ENCODE data around the gene SEC61A2.
"Not testable (repeated sequence)": the region's sequence is repeated elsewhere in the genome, so short reads cannot be mapped to it uniquely, and the experiment has no call there.

Gene SEC61A2

DNA sequence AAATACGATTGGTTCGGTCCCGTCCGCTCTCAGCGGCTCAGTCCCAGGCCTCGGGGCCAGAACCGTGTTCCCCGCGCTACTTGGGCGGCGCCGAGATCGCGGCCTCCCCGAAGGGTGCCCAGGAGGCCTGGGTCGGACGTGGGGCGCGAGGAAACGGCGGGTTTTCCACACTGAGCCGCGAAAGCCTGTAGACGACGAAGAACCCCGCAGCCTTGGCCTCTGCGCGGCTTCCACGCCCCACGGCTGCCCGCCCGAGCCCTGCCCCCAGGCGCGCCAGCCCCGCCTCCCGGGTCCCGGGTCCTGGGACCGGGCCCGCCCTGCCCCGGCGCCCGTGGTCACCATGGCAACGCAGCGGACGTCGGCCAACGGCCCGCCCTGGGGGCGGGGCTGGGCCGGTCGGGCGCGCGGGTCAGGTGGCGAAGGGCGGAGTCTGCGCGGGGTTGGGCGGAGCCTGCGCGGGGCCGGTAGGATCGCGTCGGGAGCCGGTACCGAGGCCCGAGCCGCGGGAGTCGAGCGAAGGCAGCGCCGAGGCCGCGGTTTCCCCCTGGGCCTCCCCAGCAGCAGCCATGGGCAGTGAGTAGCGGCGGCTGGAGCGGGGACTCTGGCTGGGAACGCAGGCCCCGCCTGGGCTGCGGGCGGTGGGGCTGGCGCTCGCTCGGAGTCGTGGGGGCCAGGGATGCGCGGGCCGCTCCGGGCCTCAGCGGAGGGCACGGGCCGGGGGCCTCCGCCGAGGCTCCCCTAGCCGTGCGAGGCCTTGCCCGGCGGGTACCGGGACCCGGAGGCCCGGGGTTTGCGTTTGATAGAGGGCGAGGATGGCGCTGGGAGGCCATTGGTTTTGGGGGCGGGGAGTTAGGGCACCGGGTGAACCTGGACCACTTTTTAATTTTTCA, at the start of gene SEC61A2:
TSS of gene SEC61A2 (plus strand) at position 456 of the 890 bp plus-strand sequence. CDS start at position 567, 111 bp downstream.
- TF ChIP-seq, protein P1, sequence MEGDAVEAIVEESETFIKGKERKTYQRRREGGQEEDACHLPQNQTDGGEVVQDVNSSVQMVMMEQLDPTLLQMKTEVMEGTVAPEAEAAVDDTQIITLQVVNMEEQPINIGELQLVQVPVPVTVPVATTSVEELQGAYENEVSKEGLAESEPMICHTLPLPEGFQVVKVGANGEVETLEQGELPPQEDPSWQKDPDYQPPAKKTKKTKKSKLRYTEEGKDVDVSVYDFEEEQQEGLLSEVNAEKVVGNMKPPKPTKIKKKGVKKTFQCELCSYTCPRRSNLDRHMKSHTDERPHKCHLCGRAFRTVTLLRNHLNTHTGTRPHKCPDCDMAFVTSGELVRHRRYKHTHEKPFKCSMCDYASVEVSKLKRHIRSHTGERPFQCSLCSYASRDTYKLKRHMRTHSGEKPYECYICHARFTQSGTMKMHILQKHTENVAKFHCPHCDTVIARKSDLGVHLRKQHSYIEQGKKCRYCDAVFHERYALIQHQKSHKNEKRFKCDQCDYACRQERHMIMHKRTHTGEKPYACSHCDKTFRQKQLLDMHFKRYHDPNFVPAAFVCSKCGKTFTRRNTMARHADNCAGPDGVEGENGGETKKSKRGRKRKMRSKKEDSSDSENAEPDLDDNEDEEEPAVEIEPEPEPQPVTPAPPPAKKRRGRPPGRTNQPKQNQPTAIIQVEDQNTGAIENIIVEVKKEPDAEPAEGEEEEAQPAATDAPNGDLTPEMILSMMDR (IDR thresholded peaks at IDR 0.05; ENCODE audit: borderline replicate concordance, control extremely low read depth, extremely low read depth, insufficient read depth, missing control alignments): no peak
- in situ Hi-C loops (cut with MboI; ENCODE audit: low sequenced_read_pairs, unreplicated experiment): no loop called here
- DNase-seq (ENCODE audit: low spot score): peak; percentile 100

DNA sequence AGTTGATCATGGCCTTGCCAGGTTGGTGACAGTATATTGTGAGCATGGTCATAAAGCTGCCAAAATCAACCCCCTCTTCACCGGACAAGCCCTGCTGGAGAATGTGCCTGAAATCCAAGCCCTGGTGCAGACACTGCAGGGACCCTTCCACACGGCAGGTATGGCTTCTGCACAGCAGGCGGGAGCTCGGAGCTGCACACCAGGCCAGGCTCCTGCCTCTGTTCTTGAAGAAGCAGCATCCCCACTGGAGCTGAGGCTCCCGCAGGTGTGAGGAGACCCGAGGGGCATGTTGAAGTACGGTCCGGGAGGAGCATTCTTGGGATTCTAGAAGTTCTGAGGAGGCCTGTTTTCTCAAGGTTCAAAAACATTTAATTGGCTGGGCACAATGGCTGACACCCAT, 48.0 kb upstream of the SEC61A2 start:
- in situ Hi-C loops (cut with MboI; ENCODE audit: low sequenced_read_pairs, unreplicated experiment): no loop called here

DNA sequence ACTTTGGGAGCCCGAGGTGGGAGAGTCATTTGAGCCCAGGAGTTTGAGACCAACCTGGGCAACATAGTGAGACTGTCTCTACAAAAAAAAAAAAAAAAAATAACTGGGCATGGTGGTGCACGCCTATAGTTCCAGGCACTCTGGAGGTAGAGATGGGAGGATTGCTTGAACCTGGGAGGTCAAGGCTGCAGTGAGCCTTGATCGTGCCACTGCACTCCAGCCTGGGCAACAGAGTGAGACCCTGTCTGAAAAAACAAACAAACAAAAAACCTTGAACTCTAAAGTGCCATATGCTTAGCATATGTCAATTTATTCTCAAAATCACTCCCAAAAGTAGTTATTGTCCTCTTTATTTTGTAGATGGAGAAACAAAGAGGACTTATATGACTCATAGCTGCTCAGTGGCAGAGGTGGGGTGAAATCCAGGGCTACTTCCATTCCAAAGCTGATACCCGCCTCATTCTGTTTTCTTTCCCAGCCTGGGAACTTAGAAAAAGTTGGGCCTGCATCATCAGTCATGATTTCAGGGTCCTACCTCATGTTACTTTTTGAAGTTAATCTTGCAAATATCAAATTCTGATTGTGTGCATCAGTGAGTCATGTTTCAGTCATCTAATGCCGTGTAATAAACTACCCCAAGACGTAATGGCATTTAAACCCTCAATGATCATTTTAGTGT, 47.5 kb upstream of the SEC61A2 start:
- in situ Hi-C loops (cut with MboI; ENCODE audit: low sequenced_read_pairs, unreplicated experiment): no loop called here
- TF ChIP-seq, protein P1 (IDR thresholded peaks at IDR 0.05; ENCODE audit: borderline replicate concordance, control extremely low read depth, extremely low read depth, insufficient read depth, missing control alignments): no peak
- DNase-seq (ENCODE audit: low spot score): no peak

More for the DNA sequence above, 48.0 kb upstream of the SEC61A2 start:
- TF ChIP-seq, protein P1 (IDR thresholded peaks at IDR 0.05; ENCODE audit: borderline replicate concordance, control extremely low read depth, extremely low read depth, insufficient read depth, missing control alignments): no peak
- no peak for DNase-seq (ENCODE audit: low spot score)

DNA sequence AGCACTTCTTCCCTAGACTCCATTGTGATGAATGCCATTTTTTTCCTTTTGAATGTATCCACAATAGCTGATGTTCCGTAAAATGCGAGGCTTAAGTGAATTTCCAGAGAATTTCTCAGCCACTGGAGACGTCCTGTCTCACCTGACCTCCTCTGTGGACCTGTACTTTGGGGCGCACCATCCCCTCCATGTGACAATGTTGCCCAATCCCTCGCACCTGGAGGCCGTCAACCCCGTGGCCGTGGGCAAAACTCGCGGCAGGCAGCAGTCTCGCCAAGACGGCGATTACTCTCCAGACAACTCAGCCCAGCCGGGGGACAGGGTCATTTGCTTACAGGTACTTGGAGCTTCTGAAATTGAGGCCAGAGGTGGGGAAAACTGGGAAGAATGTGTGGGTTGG, 40.6 kb upstream of the SEC61A2 start:
- in situ Hi-C loops (cut with MboI; ENCODE audit: low sequenced_read_pairs, unreplicated experiment): no loop called here
- DNase-seq (ENCODE audit: low spot score): no peak
- TF ChIP-seq, protein P1 (IDR thresholded peaks at IDR 0.05; ENCODE audit: borderline replicate concordance, control extremely low read depth, extremely low read depth, insufficient read depth, missing control alignments): no peak

DNA sequence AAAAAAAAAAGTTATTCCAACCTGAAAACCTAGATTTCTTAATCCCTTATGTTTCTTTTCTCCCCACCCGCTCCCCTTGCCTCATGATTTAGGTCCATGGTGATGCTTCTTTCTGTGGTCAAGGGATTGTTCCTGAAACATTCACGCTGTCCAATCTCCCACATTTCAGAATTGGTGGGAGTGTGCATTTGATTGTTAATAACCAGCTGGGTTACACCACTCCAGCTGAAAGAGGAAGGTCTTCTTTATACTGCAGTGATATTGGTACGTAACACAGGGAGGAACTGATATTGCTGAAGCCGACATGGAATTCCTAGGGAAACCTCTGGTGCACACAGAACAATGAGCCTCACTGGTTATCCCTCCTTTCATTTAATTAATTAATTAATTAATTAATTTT, 38.1 kb upstream of the SEC61A2 start:
- DNase-seq (ENCODE audit: low spot score): no peak
- TF ChIP-seq, protein P1 (IDR thresholded peaks at IDR 0.05; ENCODE audit: borderline replicate concordance, control extremely low read depth, extremely low read depth, insufficient read depth, missing control alignments): no peak
- in situ Hi-C loops (cut with MboI; ENCODE audit: low sequenced_read_pairs, unreplicated experiment): no loop called here

DNA sequence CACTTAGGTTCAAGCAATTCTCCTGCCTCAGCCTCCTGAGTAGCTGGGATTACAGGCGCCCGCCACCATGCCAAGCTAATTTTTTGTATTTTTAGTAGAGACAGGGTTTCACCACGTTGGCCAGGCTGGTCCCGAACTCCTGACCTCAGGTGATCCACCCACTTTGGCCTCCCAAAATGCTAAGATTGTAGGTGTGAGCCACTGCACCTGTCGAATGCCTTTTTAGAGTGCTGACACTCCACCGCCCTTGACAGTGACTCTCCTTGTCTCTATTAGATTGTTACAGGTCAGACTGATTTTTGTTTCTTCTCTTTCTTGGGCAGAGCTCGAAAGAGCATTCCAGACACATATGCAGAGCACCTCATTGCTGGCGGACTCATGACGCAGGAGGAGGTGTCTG, 32.1 kb upstream of the SEC61A2 start:
- in situ Hi-C loops (cut with MboI; ENCODE audit: low sequenced_read_pairs, unreplicated experiment); DNase-seq (ENCODE audit: low spot score): not testable (repeated sequence)

DNA sequence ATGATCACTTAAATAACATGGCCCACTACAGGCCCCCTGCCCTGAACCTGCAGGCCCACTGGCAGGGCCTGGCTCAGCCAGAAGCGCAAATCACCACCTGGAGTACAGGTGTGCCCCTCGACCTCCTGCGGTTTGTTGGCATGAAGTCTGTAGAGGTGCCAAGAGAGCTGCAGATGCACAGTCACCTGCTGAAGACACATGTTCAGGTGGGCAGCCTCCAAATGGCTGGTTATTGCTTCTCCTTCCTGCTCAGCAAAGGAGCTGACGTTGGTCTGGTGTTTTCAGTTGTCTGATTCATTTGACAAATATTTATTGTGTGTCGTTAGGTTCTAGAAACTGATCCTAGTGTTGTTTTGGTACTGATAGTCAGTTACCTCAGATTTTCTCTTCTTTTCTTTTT, 31.7 kb upstream of the SEC61A2 start:
- TF ChIP-seq, protein P1 (IDR thresholded peaks at IDR 0.05; ENCODE audit: borderline replicate concordance, control extremely low read depth, extremely low read depth, insufficient read depth, missing control alignments): no peak
- in situ Hi-C loops (cut with MboI; ENCODE audit: low sequenced_read_pairs, unreplicated experiment): no loop called here
- DNase-seq (ENCODE audit: low spot score): no peak

All from GM13976 (cell line).